HEK293 (cell line): ENCODE results near the gene ATAD2B.

Experiments
- HOXC10 ChIP-seq: sonication (generic); formaldehyde crosslinking; IDR thresholded peaks from 2 replicates; pipeline ENCODE4 v1.8.1; 2023; ENCODE audit warnings: mild to moderate bottlenecking, missing genetic modification reagents
- KLF9 ChIP-seq: fragments of 450-650 bp; formaldehyde crosslinking; IDR thresholded peaks from 2 replicates; pipeline ENCODE4 v1.5.1; 2016; ENCODE audit warnings: missing biosample characterization, missing genetic modification characterization, low read depth
- ZBTB1 ChIP-seq: fragments of 450-650 bp; formaldehyde crosslinking; IDR thresholded peaks from 2 replicates; pipeline ENCODE4 v1.5.1; 2016; ENCODE audit warnings: missing biosample characterization, missing genetic modification characterization
- ZNF830 ChIP-seq: fragments of 450-650 bp; IDR thresholded peaks from 2 replicates; pipeline ENCODE4 v1.5.0; 2018; ENCODE audit warnings: missing biosample characterization, missing genetic modification characterization, low read depth, mild to moderate bottlenecking, moderate library complexity
- TF ChIP-seq, protein P1 (sequence below): fragments of 450-650 bp; formaldehyde crosslinking; IDR thresholded peaks from 2 replicates; pipeline ENCODE4 v1.5.1; 2016; ENCODE audit warnings: missing biosample characterization, missing genetic modification characterization

DNA sequence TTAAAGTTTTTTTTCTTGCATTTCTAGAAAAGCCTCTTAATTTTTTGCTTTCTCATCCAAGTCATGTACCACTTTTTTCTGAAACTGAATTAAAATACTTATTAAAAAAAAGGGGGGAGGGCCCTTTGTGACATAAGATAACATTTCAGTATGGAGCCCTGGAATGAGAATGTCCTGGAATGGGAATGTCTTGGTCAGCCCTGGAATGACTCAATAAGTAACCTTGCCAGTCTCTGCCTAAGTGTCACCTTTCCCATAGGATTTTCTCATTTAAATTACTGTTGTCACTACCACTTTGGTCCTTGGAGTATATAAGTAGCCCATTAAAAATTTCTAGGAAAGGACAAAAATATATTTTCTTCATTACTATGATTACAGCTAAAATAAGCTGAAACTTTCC lies 18.1 kb upstream of the ATAD2B start:
- TF ChIP-seq, protein P1, sequence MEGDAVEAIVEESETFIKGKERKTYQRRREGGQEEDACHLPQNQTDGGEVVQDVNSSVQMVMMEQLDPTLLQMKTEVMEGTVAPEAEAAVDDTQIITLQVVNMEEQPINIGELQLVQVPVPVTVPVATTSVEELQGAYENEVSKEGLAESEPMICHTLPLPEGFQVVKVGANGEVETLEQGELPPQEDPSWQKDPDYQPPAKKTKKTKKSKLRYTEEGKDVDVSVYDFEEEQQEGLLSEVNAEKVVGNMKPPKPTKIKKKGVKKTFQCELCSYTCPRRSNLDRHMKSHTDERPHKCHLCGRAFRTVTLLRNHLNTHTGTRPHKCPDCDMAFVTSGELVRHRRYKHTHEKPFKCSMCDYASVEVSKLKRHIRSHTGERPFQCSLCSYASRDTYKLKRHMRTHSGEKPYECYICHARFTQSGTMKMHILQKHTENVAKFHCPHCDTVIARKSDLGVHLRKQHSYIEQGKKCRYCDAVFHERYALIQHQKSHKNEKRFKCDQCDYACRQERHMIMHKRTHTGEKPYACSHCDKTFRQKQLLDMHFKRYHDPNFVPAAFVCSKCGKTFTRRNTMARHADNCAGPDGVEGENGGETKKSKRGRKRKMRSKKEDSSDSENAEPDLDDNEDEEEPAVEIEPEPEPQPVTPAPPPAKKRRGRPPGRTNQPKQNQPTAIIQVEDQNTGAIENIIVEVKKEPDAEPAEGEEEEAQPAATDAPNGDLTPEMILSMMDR (tag by site-specific recombination): no peak
- TF ChIP-seq ZBTB1 (tag by site-specific recombination) (no peak), ZNF830 (no peak), KLF9 (tag by site-specific recombination) (no peak), HOXC10 (CRISPR knock-in tag) (no peak)
